ENCODE results near the gene SHISA8. TPM values are rescaled to one million over a fixed set of nuclear protein-coding genes. Genes with fewer than 3 reads are reported as not detected.

Gene SHISA8
- total RNA-seq, 1 experiment from 2014 or later: not detected

Other genes with a start within 250 kb of the SHISA8 start
- 153 and 175 TPM in 2 replicates for gene SNU13, start 226.2 kb downstream of the SHISA8 start, total RNA-seq (2014; rRNA removed; shearing (Covaris generic))
- not detected in 2 replicates for gene MEI1, start 215.6 kb downstream of the SHISA8 start, total RNA-seq (2014; rRNA removed; shearing (Covaris generic))
- 8.1 and 11.2 TPM in 2 replicates for gene CCDC134, start 114.4 kb downstream of the SHISA8 start, total RNA-seq (2014; rRNA removed; shearing (Covaris generic))
- 27.4 and 27.6 TPM in 2 replicates for gene SREBF2, start 82.0 kb downstream of the SHISA8 start, total RNA-seq (2014; rRNA removed; shearing (Covaris generic))
- not detected in 2 replicates for gene TNFRSF13C, start 11.7 kb upstream of the SHISA8 start, total RNA-seq (2014; rRNA removed; shearing (Covaris generic))
- 50.3 and 57.6 TPM in 2 replicates for gene CENPM, start 32.1 kb upstream of the SHISA8 start, total RNA-seq (2014; rRNA removed; shearing (Covaris generic))
- 0.29 and 0.36 TPM in 2 replicates for gene SEPTIN3, start 54.4 kb upstream of the SHISA8 start, total RNA-seq (2014; rRNA removed; shearing (Covaris generic))
- gene WBP2NL, start 83.7 kb upstream of the SHISA8 start, total RNA-seq (2014; rRNA removed; shearing (Covaris generic)): 0.12 and 0.39 TPM in 2 replicates
- gene NAGA, start 155.7 kb upstream of the SHISA8 start, total RNA-seq (2014; rRNA removed; shearing (Covaris generic)): 25.8 and 35.4 TPM in 2 replicates
- 5.2 and 7.5 TPM in 2 replicates for gene PHETA2, start 159.2 kb upstream of the SHISA8 start, total RNA-seq (2014; rRNA removed; shearing (Covaris generic))
- gene SMDT1, start 164.6 kb upstream of the SHISA8 start, total RNA-seq (2014; rRNA removed; shearing (Covaris generic)): 7.2 and 9.5 TPM in 2 replicates
- gene NDUFA6, start 175.7 kb upstream of the SHISA8 start, total RNA-seq (2014; rRNA removed; shearing (Covaris generic)): 96.1 and 105 TPM in 2 replicates
- gene CYP2D6, start 215.7 kb upstream of the SHISA8 start, total RNA-seq (2014; rRNA removed; shearing (Covaris generic)): not detected in 2 replicates